ENCODE data around the gene TACC2.
"Not testable (repeated sequence)": the region's sequence is repeated elsewhere in the genome, so short reads cannot be mapped to it uniquely, and the experiment has no call there.

The TACC2 gene

DNA sequence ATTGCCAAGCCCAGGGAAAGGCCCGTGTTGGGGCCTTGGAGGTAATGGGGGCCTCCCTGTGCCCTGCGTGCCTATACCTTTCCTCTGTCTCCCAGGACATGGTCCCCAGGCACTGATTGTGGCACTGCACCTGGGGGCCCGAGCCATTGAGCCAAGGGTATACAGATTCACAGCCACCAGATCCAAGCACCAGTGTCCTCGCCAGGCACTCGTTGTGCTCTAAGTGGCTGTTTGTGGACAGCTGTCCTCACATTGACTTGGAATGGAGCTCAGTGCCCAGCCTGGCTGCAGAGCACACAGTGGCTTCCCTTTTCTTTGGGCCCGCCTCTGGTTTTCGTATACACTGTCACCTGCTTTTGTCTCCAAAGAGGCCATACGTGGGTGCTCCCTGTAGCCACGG lies 210.1 kb downstream of the TACC2 start:
- TF ChIP-seq, protein P1, sequence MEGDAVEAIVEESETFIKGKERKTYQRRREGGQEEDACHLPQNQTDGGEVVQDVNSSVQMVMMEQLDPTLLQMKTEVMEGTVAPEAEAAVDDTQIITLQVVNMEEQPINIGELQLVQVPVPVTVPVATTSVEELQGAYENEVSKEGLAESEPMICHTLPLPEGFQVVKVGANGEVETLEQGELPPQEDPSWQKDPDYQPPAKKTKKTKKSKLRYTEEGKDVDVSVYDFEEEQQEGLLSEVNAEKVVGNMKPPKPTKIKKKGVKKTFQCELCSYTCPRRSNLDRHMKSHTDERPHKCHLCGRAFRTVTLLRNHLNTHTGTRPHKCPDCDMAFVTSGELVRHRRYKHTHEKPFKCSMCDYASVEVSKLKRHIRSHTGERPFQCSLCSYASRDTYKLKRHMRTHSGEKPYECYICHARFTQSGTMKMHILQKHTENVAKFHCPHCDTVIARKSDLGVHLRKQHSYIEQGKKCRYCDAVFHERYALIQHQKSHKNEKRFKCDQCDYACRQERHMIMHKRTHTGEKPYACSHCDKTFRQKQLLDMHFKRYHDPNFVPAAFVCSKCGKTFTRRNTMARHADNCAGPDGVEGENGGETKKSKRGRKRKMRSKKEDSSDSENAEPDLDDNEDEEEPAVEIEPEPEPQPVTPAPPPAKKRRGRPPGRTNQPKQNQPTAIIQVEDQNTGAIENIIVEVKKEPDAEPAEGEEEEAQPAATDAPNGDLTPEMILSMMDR (IDR thresholded peaks at IDR 0.05; ENCODE audit: borderline replicate concordance, extremely low read depth, low read length, poor library complexity, severe bottlenecking), result no peak
- Histone ChIP-seq H3K4me2 (ENCODE audit: insufficient read depth, low read length) (no peak overlapping the region), H3K9me3 (ENCODE audit: insufficient read depth, low read length, severe bottlenecking) (no peaks in the 10 kb centered on the region), H3K9ac (ENCODE audit: low read depth, low read length) (no peak overlapping the region), H3K27ac (ENCODE audit: low read length) (no peak overlapping the region), H3K27me3 (ENCODE audit: insufficient read depth, low read length, poor library complexity) (no peaks in the 10 kb centered on the region), H3K4me1 (ENCODE audit: insufficient read depth, low read length) (no peaks in the 10 kb centered on the region), H2AFZ (ENCODE audit: low read depth, low read length) (no peak overlapping the region), H3K79me2 (ENCODE audit: insufficient read depth, low read length) (no peaks in the 10 kb centered on the region), H4K20me1 (ENCODE audit: insufficient read depth, low read length) (no peaks in the 10 kb centered on the region), H3K36me3 (ENCODE audit: insufficient read depth, low read length) (no peaks in the 10 kb centered on the region), H3K4me3 (ENCODE audit: low read depth in 1 of 2, low read length in 2 of 2) (no peak overlapping the region)
- ATAC-seq (ENCODE audit: insufficient read depth, low read depth), result no peak
- DNase-seq, result no peak

DNA sequence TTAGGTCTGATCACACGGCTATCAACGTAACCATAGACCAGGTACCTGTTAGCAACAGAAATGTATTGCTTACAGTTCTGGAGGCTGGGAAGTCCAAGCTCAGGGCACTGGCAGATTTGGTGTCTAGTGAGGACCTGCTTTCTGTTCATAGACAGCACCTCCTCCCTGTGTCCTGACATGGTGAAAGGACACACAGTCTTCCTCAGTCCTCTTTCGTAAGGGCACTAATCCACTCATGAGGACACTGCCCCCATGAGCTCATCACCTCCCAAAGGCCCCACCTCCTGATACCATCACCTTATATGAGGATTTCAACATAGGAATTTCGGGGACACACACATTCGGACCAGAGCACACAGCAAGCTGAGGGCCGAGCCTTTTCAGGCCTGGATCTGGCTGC lies 210.7 kb downstream of the TACC2 start:
- no peak overlapping the region for H2AFZ ChIP-seq (ENCODE audit: low read depth, low read length)
- no peaks in the 10 kb centered on the region for H3K27me3 ChIP-seq (ENCODE audit: insufficient read depth, low read length, poor library complexity)
- no peaks in the 10 kb centered on the region for H3K4me1 ChIP-seq (ENCODE audit: insufficient read depth, low read length)
- no peaks in the 10 kb centered on the region for H3K79me2 ChIP-seq (ENCODE audit: insufficient read depth, low read length)
- ATAC-seq (ENCODE audit: insufficient read depth, low read depth) (no peak), DNase-seq (no peak)
- H4K20me1 ChIP-seq (ENCODE audit: insufficient read depth, low read length), result no peaks in the 10 kb centered on the region
- H3K36me3 ChIP-seq (ENCODE audit: insufficient read depth, low read length), result no peaks in the 10 kb centered on the region
- TF ChIP-seq, protein P1 (IDR thresholded peaks at IDR 0.05; ENCODE audit: borderline replicate concordance, extremely low read depth, low read length, poor library complexity, severe bottlenecking), result no peak
- TF ChIP-seq EZH2 (IDR thresholded peaks at IDR 0.05; ENCODE audit: borderline replicate concordance, low read depth, low read length, severe bottlenecking), result no peak
- no peaks in the 10 kb centered on the region for H3K9me3 ChIP-seq (ENCODE audit: insufficient read depth, low read length, severe bottlenecking)
- H3K4me2 ChIP-seq (ENCODE audit: insufficient read depth, low read length), result no peak overlapping the region
- H3K9ac ChIP-seq (ENCODE audit: low read depth, low read length), result no peak overlapping the region
- no peak overlapping the region for H3K4me3 ChIP-seq (ENCODE audit: low read depth in 1 of 2, low read length in 2 of 2)
- H3K27ac ChIP-seq (ENCODE audit: low read length), result no peak overlapping the region

DNA sequence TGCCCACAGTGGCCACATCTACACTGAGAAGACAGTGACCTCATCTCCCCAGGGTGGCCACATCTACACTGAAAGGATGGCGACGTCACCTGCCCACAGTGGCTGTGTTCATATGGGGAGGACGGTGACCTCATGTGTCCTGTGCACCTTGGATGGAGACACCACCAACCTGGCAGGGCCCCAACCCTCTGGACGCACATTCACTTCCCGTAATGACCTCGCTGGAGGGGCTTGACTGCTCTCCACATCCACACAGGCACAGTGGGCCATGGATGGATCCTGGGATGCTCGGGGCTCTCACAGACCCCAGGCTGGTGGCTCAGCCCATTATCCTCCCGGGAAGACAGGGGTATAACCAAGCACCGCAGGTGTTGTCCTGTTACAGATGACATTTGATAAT lies 212.4 kb downstream of the TACC2 start:
- no peaks in the 10 kb centered on the region for H3K79me2 ChIP-seq (ENCODE audit: insufficient read depth, low read length)
- H2AFZ ChIP-seq (ENCODE audit: low read depth, low read length), result no peak overlapping the region
- no peaks in the 10 kb centered on the region for H3K36me3 ChIP-seq (ENCODE audit: insufficient read depth, low read length)
- H3K9me3 ChIP-seq (ENCODE audit: insufficient read depth, low read length, severe bottlenecking), result no peaks in the 10 kb centered on the region
- H3K4me1 ChIP-seq (ENCODE audit: insufficient read depth, low read length), result no peaks in the 10 kb centered on the region
- H3K4me3 ChIP-seq (ENCODE audit: low read depth in 1 of 2, low read length in 2 of 2), result no peak overlapping the region
- no peak overlapping the region for H3K27ac ChIP-seq (ENCODE audit: low read length)
- ATAC-seq (ENCODE audit: insufficient read depth, low read depth) (no peak), DNase-seq (no peak)
- no peak overlapping the region for H3K9ac ChIP-seq (ENCODE audit: low read depth, low read length)
- TF ChIP-seq EZH2 (IDR thresholded peaks at IDR 0.05; ENCODE audit: borderline replicate concordance, low read depth, low read length, severe bottlenecking), result no peak
- TF ChIP-seq, protein P1 (IDR thresholded peaks at IDR 0.05; ENCODE audit: borderline replicate concordance, extremely low read depth, low read length, poor library complexity, severe bottlenecking), result no peak
- H4K20me1 ChIP-seq (ENCODE audit: insufficient read depth, low read length), result no peaks in the 10 kb centered on the region
- H3K27me3 ChIP-seq (ENCODE audit: insufficient read depth, low read length, poor library complexity), result no peaks in the 10 kb centered on the region
- no peak overlapping the region for H3K4me2 ChIP-seq (ENCODE audit: insufficient read depth, low read length)

DNA sequence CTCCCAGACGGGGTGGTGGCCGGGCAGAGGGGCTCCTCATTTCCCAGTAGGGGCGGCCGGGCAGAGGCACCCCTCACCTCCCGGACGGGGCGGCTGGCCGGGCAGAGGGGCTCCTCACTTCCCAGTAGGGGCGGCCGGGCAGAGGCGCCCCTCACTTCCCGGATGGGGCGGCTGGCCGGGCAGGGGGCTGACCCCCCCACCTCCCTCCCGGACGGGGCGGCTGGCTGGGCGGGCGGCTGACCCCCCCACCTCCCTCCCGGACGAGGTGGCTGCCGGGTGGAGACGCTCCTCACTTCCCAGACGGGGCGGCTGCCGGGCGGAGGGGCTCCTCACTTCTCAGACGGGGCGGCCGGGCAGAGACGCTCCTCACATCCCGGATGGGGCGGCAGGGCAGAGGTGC lies 214.2 kb downstream of the TACC2 start:
- H3K4me1 ChIP-seq (ENCODE audit: insufficient read depth, low read length), result not testable (repeated sequence)

More for the DNA sequence above, 214.2 kb downstream of the TACC2 start:
- not testable (repeated sequence) for H3K4me3 ChIP-seq (ENCODE audit: low read depth in 1 of 2, low read length in 2 of 2); H3K36me3 ChIP-seq (ENCODE audit: insufficient read depth, low read length); H4K20me1 ChIP-seq (ENCODE audit: insufficient read depth, low read length); H3K27ac ChIP-seq (ENCODE audit: low read length); H2AFZ ChIP-seq (ENCODE audit: low read depth, low read length); H3K4me2 ChIP-seq (ENCODE audit: insufficient read depth, low read length); H3K79me2 ChIP-seq (ENCODE audit: insufficient read depth, low read length); H3K9ac ChIP-seq (ENCODE audit: low read depth, low read length); H3K27me3 ChIP-seq (ENCODE audit: insufficient read depth, low read length, poor library complexity); DNase-seq; H3K9me3 ChIP-seq (ENCODE audit: insufficient read depth, low read length, severe bottlenecking); ATAC-seq (ENCODE audit: insufficient read depth, low read depth)

Measured in DND-41 (cell line).